Osteocyte (in vitro differentiated cells): ENCODE measurements around the gene TRAF5. TPM values are rescaled to one million over a fixed set of nuclear protein-coding genes. Genes with fewer than 3 reads are reported as not detected.
"Not testable (repeated sequence)": the region's sequence is repeated elsewhere in the genome, so short reads cannot be mapped to it uniquely, and the experiment has no call there.

Experiments used
- DNase-seq: peaks from one replicate; pipeline ENCODE4 v3.0.0; 2021; ENCODE audit warnings: mixed read lengths; ENCODE audit not compliant: unreplicated experiment; ENCODE audit errors: extremely low spot score
- H3K27ac Mint-ChIP-seq: one replicate; pipeline ENCODE4 v1.8.0; 2021; ENCODE audit warnings: mild to moderate bottlenecking, mixed read lengths; ENCODE audit not compliant: unreplicated experiment
- H3K27me3 Mint-ChIP-seq: one replicate; pipeline ENCODE4 v1.8.0; 2021; ENCODE audit warnings: mixed read lengths; ENCODE audit not compliant: unreplicated experiment
- H3K36me3 Mint-ChIP-seq: one replicate; pipeline ENCODE4 v1.8.0; 2021; ENCODE audit warnings: mixed read lengths; ENCODE audit not compliant: unreplicated experiment
- H3K4me1 Mint-ChIP-seq: one replicate; pipeline ENCODE4 v1.8.0; 2021; ENCODE audit warnings: mixed read lengths; ENCODE audit not compliant: unreplicated experiment
- H3K4me3 Mint-ChIP-seq: one replicate; pipeline ENCODE4 v1.8.0; 2021; ENCODE audit warnings: mild to moderate bottlenecking, moderate library complexity, mixed read lengths; ENCODE audit not compliant: unreplicated experiment
- H3K9me3 Mint-ChIP-seq: one replicate; pipeline ENCODE4 v1.8.0; 2021; ENCODE audit warnings: mixed read lengths; ENCODE audit not compliant: unreplicated experiment
- total RNA-seq: library from RNA; stranded (reverse); gene quantifications from 2 replicates; pipeline ENCODE4 v1.2.1, GENCODE V29; 2021
- TF ChIP-seq, protein P1 (sequence below): fragments of 200-600 bp; sonication (generic); IDR thresholded peaks from 2 replicates; pipeline ENCODE4 v1.5.0; 2021; ENCODE audit warnings: antibody characterized with exemption, mild to moderate bottlenecking, moderate library complexity

TRAF5 gene
- total RNA-seq, 1 donor from 2014 or later = 45.2 TPM

DNA sequence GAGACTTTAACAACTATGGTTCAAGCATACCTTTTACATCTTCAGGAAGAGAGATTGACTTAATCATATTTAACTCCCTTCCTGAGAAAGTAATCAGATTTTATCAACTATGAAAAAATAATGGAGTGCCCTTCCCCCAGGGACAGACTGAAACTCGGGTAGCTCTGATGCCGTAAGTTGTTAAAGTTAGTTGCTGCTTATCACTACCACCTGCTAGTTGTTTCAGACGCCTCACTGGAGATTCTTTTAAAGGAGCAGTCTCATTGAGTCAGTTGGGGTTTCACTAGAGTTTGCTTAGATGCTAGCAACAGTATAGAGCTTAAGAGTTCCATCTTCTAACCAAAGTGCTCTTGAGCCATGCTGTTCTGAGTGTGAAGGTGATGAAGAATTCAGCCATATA is 17.0 kb upstream of the TRAF5 start:
- Mint-ChIP-seq H3K4me1 (peaks cover 4% of the 10 kb centered on the region), H3K27ac (no peak overlapping the region)
- TF ChIP-seq, protein P1, sequence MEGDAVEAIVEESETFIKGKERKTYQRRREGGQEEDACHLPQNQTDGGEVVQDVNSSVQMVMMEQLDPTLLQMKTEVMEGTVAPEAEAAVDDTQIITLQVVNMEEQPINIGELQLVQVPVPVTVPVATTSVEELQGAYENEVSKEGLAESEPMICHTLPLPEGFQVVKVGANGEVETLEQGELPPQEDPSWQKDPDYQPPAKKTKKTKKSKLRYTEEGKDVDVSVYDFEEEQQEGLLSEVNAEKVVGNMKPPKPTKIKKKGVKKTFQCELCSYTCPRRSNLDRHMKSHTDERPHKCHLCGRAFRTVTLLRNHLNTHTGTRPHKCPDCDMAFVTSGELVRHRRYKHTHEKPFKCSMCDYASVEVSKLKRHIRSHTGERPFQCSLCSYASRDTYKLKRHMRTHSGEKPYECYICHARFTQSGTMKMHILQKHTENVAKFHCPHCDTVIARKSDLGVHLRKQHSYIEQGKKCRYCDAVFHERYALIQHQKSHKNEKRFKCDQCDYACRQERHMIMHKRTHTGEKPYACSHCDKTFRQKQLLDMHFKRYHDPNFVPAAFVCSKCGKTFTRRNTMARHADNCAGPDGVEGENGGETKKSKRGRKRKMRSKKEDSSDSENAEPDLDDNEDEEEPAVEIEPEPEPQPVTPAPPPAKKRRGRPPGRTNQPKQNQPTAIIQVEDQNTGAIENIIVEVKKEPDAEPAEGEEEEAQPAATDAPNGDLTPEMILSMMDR = no peak

DNA sequence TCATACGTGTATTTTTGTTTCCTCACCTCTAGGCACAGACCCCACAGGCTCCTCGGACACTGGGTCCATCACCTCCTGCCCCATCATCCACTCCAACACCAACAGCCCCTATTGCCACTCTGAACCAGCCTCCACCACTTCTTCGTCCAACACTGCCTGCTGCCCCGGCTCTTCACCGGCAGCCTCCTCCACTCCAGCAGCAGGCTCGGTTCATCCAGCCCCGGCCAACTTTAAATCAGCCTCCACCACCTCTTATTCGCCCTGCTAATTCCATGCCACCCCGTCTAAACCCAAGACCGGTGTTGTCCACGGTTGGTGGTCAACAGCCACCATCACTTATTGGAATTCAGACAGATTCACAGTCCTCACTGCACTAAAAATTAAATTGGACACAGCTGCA is 13.2 kb upstream of the TRAF5 start:
- H3K4me3 Mint-ChIP-seq = no peak overlapping the region
- no peaks in the 10 kb centered on the region for H3K4me1 Mint-ChIP-seq
- no peaks in the 10 kb centered on the region for H3K27me3 Mint-ChIP-seq
- no peak for DNase-seq
- H3K27ac Mint-ChIP-seq = no peak overlapping the region
- peaks cover 48% of the 10 kb centered on the region for H3K36me3 Mint-ChIP-seq
- TF ChIP-seq, protein P1 = no peak
- H3K9me3 Mint-ChIP-seq = no peaks in the 10 kb centered on the region

More for the DNA sequence above, 17.0 kb upstream of the TRAF5 start:
- no peaks in the 10 kb centered on the region for H3K9me3 Mint-ChIP-seq
- no peak overlapping the region for H3K4me3 Mint-ChIP-seq
- DNase-seq = no peak
- peaks cover 44% of the 10 kb centered on the region for H3K36me3 Mint-ChIP-seq
- H3K27me3 Mint-ChIP-seq = no peaks in the 10 kb centered on the region

DNA sequence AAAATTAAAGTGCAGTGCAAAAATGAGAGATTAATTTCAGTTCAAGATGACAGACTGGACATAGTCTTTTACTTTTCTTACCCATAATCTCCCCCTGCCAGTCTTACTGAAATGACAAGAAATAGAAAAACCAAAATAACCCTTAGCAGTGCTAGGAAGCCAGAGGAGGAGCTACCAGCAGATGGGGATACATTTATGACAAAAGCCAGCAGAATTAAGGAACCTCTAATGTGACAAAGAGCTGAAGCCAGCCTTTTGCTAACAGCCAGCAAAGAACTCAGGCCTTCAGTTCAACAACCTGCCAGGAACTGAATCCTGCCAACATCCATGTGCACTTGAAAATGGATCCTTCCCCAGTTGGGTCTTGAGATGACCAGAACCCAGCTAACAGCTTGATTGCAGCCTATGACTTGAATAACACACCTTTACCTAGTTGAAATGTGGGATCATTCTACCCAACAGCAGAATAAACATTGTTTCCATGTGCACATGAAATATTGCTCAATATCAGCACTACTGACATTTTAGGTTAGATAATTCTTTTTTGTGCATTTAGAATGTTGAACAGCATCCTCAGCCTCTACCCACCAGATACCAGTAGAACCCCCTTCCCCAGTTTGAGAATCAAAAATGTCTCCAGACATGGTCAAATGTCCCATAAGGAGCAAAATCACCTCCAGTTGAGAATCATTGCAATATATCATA is 7.9 kb upstream of the TRAF5 start:
- no peak for DNase-seq
- H3K9me3 Mint-ChIP-seq = no peaks in the 10 kb centered on the region
- no peaks in the 10 kb centered on the region for H3K4me1 Mint-ChIP-seq
- TF ChIP-seq, protein P1 = no peak
- H3K27ac Mint-ChIP-seq = no peak overlapping the region
- H3K4me3 Mint-ChIP-seq = no peak overlapping the region
- no peaks in the 10 kb centered on the region for H3K27me3 Mint-ChIP-seq
- peaks cover 25% of the 10 kb centered on the region for H3K36me3 Mint-ChIP-seq

DNA sequence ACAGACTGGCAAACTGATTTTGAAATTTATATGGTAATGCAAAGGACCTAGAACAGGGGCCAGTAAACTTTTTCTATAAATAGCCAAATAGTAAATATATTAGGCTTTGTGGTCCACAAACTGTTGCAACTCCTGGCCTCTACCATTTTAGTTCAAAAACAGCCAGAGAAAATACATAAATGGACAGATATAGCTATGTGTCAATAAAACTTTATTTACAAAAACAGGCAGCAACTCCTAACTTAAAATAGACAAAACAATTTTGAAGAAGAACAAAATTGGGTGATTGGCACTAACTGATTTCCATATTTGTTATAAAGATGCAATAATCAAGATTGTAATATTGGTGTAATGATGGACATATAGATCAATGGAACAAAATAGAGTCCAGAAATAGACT is 6.7 kb upstream of the TRAF5 start:
- no peak for DNase-seq
- peaks cover 16% of the 10 kb centered on the region for H3K36me3 Mint-ChIP-seq
- no peaks in the 10 kb centered on the region for H3K9me3 Mint-ChIP-seq
- no peaks in the 10 kb centered on the region for H3K27me3 Mint-ChIP-seq
- H3K4me3 Mint-ChIP-seq = no peak overlapping the region
- no peak overlapping the region for H3K27ac Mint-ChIP-seq
- no peaks in the 10 kb centered on the region for H3K4me1 Mint-ChIP-seq
- TF ChIP-seq, protein P1 = no peak

DNA sequence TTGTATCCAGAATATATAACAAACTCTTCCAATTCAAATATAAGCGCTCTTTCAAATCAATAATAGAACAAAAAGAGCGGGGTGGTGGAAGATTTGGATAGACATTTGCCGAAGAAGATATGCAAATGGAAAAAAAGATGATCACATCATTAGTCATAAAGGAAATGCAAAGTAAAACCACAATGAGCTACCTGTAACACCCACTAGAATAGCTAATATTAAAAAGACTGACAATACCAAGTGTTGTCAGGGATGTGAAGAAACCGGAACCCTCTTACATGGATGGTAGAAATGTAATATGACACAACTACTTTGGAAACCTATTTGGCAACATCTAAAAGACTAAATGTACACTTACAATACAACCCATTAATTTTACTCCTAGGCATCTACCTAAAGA is 5.7 kb upstream of the TRAF5 start:
- Mint-ChIP-seq H3K27ac (no peak overlapping the region), H3K9me3 (no peaks in the 10 kb centered on the region), H3K4me1 (peaks cover 2% of the 10 kb centered on the region), H3K4me3 (no peak overlapping the region), H3K36me3 (peaks cover 10% of the 10 kb centered on the region), H3K27me3 (no peaks in the 10 kb centered on the region)
- DNase-seq = no peak
- TF ChIP-seq, protein P1 = no peak

DNA sequence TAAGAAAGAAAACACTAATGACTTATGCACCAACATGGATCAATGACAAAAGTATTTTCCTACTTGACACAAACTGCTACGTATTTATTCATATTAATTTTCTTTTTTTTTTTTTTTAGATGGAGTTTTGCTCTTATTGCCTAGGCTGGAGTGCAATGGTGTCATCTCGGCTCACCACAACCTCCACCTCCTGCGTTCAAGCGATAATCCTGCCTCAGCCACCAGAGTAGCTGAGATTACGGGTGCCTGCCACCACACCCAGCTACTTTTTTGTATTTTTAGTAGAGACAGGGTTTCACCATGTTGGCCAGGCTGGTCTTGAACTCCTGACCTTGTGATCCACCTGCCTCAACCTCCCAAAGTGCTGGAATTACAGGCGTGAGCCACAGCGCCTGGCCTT is 5.0 kb upstream of the TRAF5 start:
- not testable (repeated sequence) for H3K4me1 Mint-ChIP-seq, H3K36me3 Mint-ChIP-seq, H3K9me3 Mint-ChIP-seq, DNase-seq, H3K4me3 Mint-ChIP-seq, H3K27me3 Mint-ChIP-seq, H3K27ac Mint-ChIP-seq
